C4-2B (cell line): ENCODE results near the gene CMKLR1.

Experiments
- ZFX ChIP-seq: fragments of 450-650 bp; IDR thresholded peaks from 2 replicates; pipeline ENCODE4 v1.6.1; 2017
- TF ChIP-seq, protein P1 (sequence below): fragments of 450-650 bp; conservative IDR thresholded peaks from 2 replicates; pipeline ENCODE4 v1.5.1; 2017; ENCODE audit warnings: mild to moderate bottlenecking

DNA sequence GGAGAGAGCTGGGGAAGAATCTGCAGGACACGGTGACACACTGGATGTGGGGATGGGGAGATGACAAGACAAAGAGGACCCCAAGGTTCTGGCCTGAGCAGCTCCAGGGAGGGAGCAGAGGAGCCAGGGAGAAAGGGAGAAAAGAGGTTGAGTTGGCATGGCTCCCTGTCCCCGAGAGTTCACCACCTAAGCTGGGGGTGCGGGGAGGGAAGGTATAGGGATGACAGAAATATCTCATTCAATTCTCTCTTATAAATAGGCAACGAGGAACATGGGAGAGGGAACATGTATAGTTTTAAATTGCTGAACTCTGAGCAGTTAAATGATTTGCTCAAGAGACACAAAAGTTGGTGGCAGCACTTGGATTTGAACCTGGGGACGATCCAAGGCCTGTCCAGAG, 85.1 kb downstream of the CMKLR1 start:
- TF ChIP-seq, protein P1, sequence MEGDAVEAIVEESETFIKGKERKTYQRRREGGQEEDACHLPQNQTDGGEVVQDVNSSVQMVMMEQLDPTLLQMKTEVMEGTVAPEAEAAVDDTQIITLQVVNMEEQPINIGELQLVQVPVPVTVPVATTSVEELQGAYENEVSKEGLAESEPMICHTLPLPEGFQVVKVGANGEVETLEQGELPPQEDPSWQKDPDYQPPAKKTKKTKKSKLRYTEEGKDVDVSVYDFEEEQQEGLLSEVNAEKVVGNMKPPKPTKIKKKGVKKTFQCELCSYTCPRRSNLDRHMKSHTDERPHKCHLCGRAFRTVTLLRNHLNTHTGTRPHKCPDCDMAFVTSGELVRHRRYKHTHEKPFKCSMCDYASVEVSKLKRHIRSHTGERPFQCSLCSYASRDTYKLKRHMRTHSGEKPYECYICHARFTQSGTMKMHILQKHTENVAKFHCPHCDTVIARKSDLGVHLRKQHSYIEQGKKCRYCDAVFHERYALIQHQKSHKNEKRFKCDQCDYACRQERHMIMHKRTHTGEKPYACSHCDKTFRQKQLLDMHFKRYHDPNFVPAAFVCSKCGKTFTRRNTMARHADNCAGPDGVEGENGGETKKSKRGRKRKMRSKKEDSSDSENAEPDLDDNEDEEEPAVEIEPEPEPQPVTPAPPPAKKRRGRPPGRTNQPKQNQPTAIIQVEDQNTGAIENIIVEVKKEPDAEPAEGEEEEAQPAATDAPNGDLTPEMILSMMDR, result no peak
- no peak for TF ChIP-seq ZFX
